ENCODE data around the gene ITPR1. TPM values are rescaled to one million over a fixed set of nuclear protein-coding genes. Genes with fewer than 3 reads are reported as not detected.

Gene ITPR1
- total RNA-seq, 1 experiment from 2014 or later: 11.3 TPM

DNA sequence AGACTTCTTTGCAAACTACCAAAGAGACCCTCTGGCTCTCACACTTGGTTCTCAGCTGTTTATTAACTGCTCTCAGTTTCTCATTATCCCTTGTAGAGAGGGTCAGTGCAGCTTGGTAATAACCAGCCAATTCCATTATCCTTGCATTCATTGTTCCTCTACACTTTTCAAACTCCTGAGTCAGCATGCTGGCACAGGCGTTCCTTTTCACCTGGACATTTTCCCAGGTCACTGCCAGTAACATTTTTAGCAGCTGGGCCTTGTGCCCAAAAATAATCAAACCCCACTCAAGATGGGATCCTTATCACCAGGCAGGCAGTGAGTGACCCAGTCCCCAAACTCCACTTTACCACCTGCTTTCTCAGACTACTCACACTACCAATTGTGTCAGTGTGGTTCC lies 21.2 kb upstream of the ITPR1 start:
- Histone ChIP-seq H3K4me1 (replicated peaks; ENCODE audit: insufficient read depth) (no peaks in the 10 kb centered on the region; the same call in 1 of the 2 replicates), H2AFZ (no peak overlapping the region), H3K27me3 (ENCODE audit: insufficient read depth, low read depth) (no peaks in the 10 kb centered on the region), H3K9me3 (ENCODE audit: insufficient read depth, low read depth) (no peaks in the 10 kb centered on the region), H3K36me3 (ENCODE audit: low read depth) (no peaks in the 10 kb centered on the region), H3K9me2 (ENCODE audit: insufficient read depth) (no peaks in the 10 kb centered on the region), H3F3A (ENCODE audit: insufficient read depth, low read depth) (no peaks in the 10 kb centered on the region), H3K27ac (no peak overlapping the region), H4K20me1 (ENCODE audit: insufficient read depth) (no peaks in the 10 kb centered on the region), H3K4me3 (no peak overlapping the region), H3K4me2 (no peak overlapping the region), H3K79me2 (ENCODE audit: low read depth) (no peaks in the 10 kb centered on the region)
- no peak for TF ChIP-seq CTCF (conservative IDR thresholded peaks at IDR 0.05)
- no peak for TF ChIP-seq EZH2 (IDR thresholded peaks at IDR 0.05; ENCODE audit: low read depth)
- intact Hi-C loops (cut with micrococcal nuclease; ENCODE audit: unreplicated experiment): no loop called here
- ChIA-PET CTCF (no interaction called here), POLR2A (ENCODE audit: unreplicated experiment) (interaction anchor here (0.6 to 0.7 kb wide), 2 partner anchors 16 to 21 kb away, joined by 3 to 4 read pairs; partner anchors contain the start of gene ITPR1)
- no peak for DNase-seq
- no TSS peak for BruUV-seq (replicated peaks)

DNA sequence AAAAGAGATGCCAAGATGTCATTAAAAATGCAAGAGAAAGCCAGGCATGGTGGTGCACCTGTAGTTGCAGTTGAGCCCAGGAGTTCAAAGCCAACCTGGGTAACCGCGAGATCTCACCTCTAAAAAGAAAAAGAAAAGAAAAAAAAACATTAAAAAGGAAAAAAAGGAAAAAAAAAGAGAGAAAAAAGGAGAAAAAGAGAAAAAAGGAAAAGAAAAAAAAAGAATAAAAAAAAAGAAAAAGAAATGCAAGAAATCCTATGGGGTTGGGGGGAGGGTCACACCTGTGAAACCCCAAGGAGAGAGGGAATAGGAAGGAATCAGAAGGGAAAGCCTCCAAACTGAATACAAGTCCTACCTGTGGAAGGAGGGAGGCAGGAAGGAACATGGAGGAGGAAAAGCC lies 20.8 kb upstream of the ITPR1 start:
- Histone ChIP-seq H4K20me1 (ENCODE audit: insufficient read depth) (no peaks in the 10 kb centered on the region), H3K36me3 (ENCODE audit: low read depth) (no peaks in the 10 kb centered on the region), H3K27ac (no peak overlapping the region), H3F3A (ENCODE audit: insufficient read depth, low read depth) (no peaks in the 10 kb centered on the region), H3K4me3 (no peak overlapping the region), H3K4me1 (replicated peaks; ENCODE audit: insufficient read depth) (no peaks in the 10 kb centered on the region; the same call in 1 of the 2 replicates), H2AFZ (no peak overlapping the region), H3K27me3 (ENCODE audit: insufficient read depth, low read depth) (no peaks in the 10 kb centered on the region), H3K4me2 (no peak overlapping the region), H3K79me2 (ENCODE audit: low read depth) (no peaks in the 10 kb centered on the region), H3K9me3 (ENCODE audit: insufficient read depth, low read depth) (no peaks in the 10 kb centered on the region), H3K9me2 (ENCODE audit: insufficient read depth) (no peaks in the 10 kb centered on the region)
- no TSS peak for BruUV-seq (replicated peaks)
- no peak for TF ChIP-seq EZH2 (IDR thresholded peaks at IDR 0.05; ENCODE audit: low read depth)
- TF ChIP-seq CTCF (conservative IDR thresholded peaks at IDR 0.05): no peak
- intact Hi-C loops (cut with micrococcal nuclease; ENCODE audit: unreplicated experiment): no loop called here
- POLR2A ChIA-PET (ENCODE audit: unreplicated experiment): no interaction called here
- CTCF ChIA-PET: no interaction called here
- DNase-seq: no peak

GRCh38 chr3:4472766-4473165 lies 20.4 kb upstream of the ITPR1 start:
- no peak overlapping the region for H3K4me3 ChIP-seq
- H3K9me3 ChIP-seq (ENCODE audit: insufficient read depth, low read depth): no peaks in the 10 kb centered on the region
- no peak for DNase-seq
- POLR2A ChIA-PET (ENCODE audit: unreplicated experiment): no interaction called here
- no peaks in the 10 kb centered on the region for H4K20me1 ChIP-seq (ENCODE audit: insufficient read depth)
- H3K27me3 ChIP-seq (ENCODE audit: insufficient read depth, low read depth): no peaks in the 10 kb centered on the region
- TF ChIP-seq CTCF (conservative IDR thresholded peaks at IDR 0.05) (no peak), EZH2 (IDR thresholded peaks at IDR 0.05; ENCODE audit: low read depth) (no peak)
- no TSS peak for BruUV-seq (replicated peaks)
- H3K4me1 ChIP-seq (replicated peaks; ENCODE audit: insufficient read depth): no peaks in the 10 kb centered on the region; the same call in 1 of the 2 replicates
- CTCF ChIA-PET: no interaction called here
- H3F3A ChIP-seq (ENCODE audit: insufficient read depth, low read depth): no peaks in the 10 kb centered on the region
- H3K79me2 ChIP-seq (ENCODE audit: low read depth): no peaks in the 10 kb centered on the region
- H2AFZ ChIP-seq: no peak overlapping the region
- H3K9me2 ChIP-seq (ENCODE audit: insufficient read depth): no peaks in the 10 kb centered on the region
- intact Hi-C loops (cut with micrococcal nuclease; ENCODE audit: unreplicated experiment): no loop called here
- no peak overlapping the region for H3K4me2 ChIP-seq
- H3K36me3 ChIP-seq (ENCODE audit: low read depth): no peaks in the 10 kb centered on the region
- no peak overlapping the region for H3K27ac ChIP-seq

Measured in PC-9 (cell line).